Stimulated activated CD8-positive, alpha-beta memory T cell treated with anti-CD3 and anti-CD28 coated beads, Interleukin-12 subunit alpha, Interleukin-12 subunit beta, amount 100 ng/mL, for 24 hours (primary cell): ENCODE measurements around the gene CALML3.

Experiments used
- DNase-seq: peaks from one replicate; pipeline ENCODE4 v3.0.0-alpha.2; 2020; ENCODE audit errors: extremely low read depth

CALML3 gene

GRCh38 chr10:5506751-5507648, 17.8 kb upstream of the CALML3 start:
- DNase-seq: no peak

- no peak for DNase-seq
Observed at GRCh38 chr10:5507649-5508131, 17.1 kb upstream of the CALML3 start.

GRCh38 chr10:5508161-5508604, 16.6 kb upstream of the CALML3 start:
- no peak for DNase-seq

- DNase-seq: no peak
Observed at GRCh38 chr10:5508786-5509185, 16.0 kb upstream of the CALML3 start.

- DNase-seq: no peak
Observed at GRCh38 chr10:5509236-5509635, 15.5 kb upstream of the CALML3 start.

GRCh38 chr10:5509691-5510090, 15.1 kb upstream of the CALML3 start:
- DNase-seq: no peak

GRCh38 chr10:5510281-5511072, 14.3 kb upstream of the CALML3 start:
- DNase-seq: no peak

- no peak for DNase-seq
Observed at GRCh38 chr10:5511231-5511884, 13.4 kb upstream of the CALML3 start.

- DNase-seq: no peak
Observed at GRCh38 chr10:5511885-5512280, 12.9 kb upstream of the CALML3 start.

GRCh38 chr10:5512331-5512730, 12.4 kb upstream of the CALML3 start:
- no peak for DNase-seq

- no peak for DNase-seq
Observed at GRCh38 chr10:5512881-5513612, 11.7 kb upstream of the CALML3 start.

GRCh38 chr10:5514226-5514850, 10.4 kb upstream of the CALML3 start:
- DNase-seq: no peak

GRCh38 chr10:5515948-5516761, 8.6 kb upstream of the CALML3 start:
- no peak for DNase-seq

- no peak for DNase-seq
Observed at GRCh38 chr10:5517546-5517945, 7.2 kb upstream of the CALML3 start.

- no peak for DNase-seq
Observed at GRCh38 chr10:5518143-5518542, 6.6 kb upstream of the CALML3 start.

- DNase-seq: no peak
Observed at GRCh38 chr10:5519054-5519453, 5.7 kb upstream of the CALML3 start.

GRCh38 chr10:5522913-5523560, 1.7 kb upstream of the CALML3 start:
- DNase-seq: no peak

GRCh38 chr10:5523796-5524574, 776 bp upstream of the CALML3 start:
- DNase-seq: no peak
